ENCODE measurements around the gene ACER3. TPM values are rescaled to one million over a fixed set of nuclear protein-coding genes. Genes with fewer than 3 reads are reported as not detected.

ACER3 gene
- total RNA-seq, 2 donors from 2014 or later, result 10.8 to 24.3 TPM

DNA sequence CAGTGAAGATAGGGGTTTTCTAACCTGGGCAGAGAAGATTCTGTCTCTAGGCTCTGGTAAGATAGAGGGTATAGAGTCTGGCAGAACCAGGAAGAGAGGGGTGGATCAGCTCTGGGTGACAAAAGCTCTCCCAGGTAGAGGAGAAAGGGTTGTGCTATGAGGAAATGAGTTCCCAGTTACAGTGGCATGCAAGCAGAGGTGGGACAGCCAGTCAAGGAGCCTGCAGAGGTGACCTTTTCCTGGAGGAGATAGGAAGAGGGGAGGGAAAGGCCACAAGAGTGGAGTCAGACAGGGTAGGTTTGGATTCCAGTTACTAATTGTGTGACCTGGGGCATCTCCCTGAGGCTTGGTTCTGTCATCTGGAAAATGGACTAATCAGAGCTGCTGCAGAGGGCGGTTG, 202.7 kb downstream of the ACER3 start:
- ATAC-seq (no peak), DNase-seq (ENCODE audit: low spot score in 2 of 2) (peak in 1 of 2 donors; percentile 30)
- H3K36me3 Mint-ChIP-seq, result peaks cover 0 to 4% of the 10 kb centered on the region in 2 donors
- H3K27ac Mint-ChIP-seq, result no peak overlapping the region
- no peaks in the 10 kb centered on the region for H3K9me3 Mint-ChIP-seq

DNA sequence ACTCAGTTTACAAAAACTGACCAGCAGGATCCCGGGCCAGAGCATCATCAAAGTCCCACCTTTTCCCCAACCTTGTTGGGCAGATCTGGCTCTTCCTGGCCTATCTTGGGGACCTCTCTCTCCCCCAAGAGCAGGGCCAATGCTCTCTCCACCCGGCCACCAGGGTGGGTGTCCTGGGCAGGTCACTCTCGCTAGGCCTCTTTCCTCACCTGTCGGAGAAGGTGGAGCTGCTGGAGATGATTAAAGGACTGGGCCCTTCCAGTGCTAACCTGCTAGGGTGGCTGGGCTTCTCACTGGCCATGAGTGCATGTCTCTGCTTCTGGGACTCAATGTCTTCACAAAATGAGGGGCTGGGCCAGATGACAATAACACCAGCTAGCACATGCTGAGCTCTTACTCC, 203.1 kb downstream of the ACER3 start:
- H3K9me3 Mint-ChIP-seq, result no peaks in the 10 kb centered on the region
- ATAC-seq (no peak), DNase-seq (ENCODE audit: low spot score in 2 of 2) (peak in 1 of 2 donors; percentile 35)
- H3K36me3 Mint-ChIP-seq, result peaks cover 0 to 4% of the 10 kb centered on the region in 2 donors
- no peak overlapping the region for H3K27ac Mint-ChIP-seq

DNA sequence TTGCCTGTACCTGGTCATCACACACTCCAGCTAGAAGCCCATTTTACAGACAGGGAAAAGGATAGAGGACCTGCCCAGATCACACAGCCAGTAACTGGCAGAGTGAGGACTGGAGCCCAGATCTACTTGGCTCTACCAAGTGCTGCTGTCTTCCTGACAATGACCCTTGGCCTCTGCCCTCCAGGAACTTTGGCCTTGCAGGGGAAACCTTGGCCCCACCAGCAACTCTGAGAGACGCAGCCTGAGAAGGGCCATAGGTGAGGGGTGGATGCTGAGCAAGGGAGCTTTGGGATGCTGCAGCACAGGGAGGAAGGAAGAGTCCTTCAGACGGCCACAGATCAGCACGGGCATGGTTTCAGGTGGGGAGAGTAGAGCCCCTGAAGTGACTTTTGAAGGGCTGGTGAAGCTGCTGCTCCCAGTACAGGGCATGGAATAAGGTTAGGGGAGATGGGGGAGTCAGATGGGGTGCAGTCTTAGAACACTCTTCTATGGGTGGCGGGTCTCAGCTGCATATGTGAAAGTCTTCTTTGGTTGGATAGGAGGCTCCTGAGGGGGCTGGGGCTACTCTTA, 204.0 kb downstream of the ACER3 start:
- H3K9me3 Mint-ChIP-seq, result no peaks in the 10 kb centered on the region
- peaks cover 0 to 4% of the 10 kb centered on the region in 2 donors for H3K36me3 Mint-ChIP-seq
- DNase-seq (ENCODE audit: low spot score in 2 of 2), result peak in 1 of 2 donors; percentile 50
- no peak overlapping the region for H3K27ac Mint-ChIP-seq
- no peak for ATAC-seq

DNA sequence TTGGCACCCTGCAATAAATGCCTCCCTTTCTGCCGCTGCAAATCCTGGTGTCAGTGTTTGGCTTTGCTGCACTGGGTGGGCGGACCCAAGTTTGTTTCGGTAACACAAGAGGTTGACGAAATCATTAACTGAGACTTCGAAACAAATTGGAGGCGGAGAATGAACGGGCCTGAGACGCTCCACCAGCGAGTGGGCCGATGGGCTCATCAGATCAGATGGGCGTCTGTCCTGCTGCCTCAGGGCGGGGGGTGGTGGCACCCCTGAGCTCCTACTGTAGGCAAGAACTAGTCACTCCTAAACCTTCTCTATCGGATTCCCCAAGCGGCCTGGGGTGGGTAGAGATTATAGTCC, 205.1 kb downstream of the ACER3 start:
- ATAC-seq (no peak), DNase-seq (ENCODE audit: low spot score in 2 of 2) (peak in 1 of 2 donors; percentile 51)
- peaks cover 0 to 4% of the 10 kb centered on the region in 2 donors for H3K36me3 Mint-ChIP-seq
- H3K9me3 Mint-ChIP-seq, result no peaks in the 10 kb centered on the region
- peak overlapping the region; percentile 74 to 94 for H3K27ac Mint-ChIP-seq

DNA sequence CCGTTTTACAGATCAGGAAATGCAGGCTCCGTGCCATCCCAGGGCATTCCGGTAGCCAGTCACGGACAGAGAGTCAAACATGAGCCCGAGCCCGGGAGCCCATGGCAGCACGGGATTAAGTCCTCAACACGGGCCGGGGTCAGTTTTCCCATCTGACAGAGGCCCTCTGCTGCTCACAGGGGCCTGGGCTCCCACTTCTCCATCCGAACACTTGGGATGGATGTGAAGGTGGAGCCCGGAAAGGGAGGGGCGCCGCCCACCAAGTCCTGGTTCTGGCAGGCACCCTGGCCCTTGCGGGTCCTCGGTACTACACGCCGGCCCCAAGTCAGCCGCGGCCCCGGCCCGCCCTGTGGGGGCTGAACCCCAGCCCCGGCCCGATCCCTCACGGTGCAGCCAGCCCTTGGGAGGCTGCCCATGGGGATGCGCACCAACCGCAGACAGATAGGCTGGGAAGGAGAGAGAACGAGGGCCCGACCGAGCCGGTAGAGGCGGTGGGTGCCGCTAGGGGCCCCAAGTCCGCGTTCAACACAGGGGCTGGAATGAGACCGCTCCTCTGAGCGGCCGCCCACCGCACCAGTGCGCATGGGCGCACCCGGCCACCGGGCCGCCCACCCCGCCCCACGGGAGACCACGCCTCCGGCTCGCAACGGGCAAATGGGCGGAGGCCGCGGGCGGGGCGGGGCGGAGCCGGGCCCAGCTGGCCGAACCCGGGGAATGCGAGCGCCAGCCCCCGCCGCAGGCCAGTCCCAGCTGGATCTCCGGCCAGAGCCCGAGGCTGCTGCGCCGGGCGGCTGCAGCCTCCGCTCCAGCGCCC, 205.7 kb downstream of the ACER3 start, which contains the start of gene CAPN5:
TSS of gene CAPN5 (plus strand) at position 743 of the 814 bp plus-strand sequence. CDS start 17,916 bp downstream, outside the sequence.
- Mint-ChIP-seq H3K9me3 (no peaks in the 10 kb centered on the region), H3K27ac (peak within 1 kb of the TSS; percentile 74 to 94)

DNA sequence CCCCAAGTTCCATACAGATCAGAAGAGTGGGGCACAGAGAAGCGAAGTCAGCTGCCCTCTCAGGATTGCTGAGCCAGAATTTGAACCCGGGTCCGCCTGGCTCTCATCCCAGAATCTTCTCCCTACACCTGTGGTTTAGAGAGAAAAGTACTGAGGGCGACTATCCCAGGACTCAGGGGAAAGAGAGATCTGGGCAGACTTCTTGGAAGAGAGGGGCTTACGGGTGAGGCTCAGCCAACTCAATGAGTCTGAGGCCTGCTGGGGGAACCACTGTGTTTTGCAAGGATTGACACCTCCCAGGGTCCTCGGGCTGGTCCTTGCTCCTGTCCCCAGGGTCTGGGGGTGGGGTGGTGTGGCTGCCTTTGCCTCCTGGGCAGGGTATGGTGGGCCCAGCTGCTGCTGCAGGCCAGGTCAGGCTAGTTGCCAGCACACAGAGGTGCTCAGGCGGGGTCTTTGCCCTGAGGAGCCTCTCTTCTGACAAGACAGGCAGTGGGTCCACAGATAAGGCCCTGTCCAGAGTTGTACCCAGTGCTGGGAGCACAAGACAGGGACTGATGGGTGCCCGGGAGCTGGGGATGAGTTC, 207.2 kb downstream of the ACER3 start:
- Mint-ChIP-seq H3K36me3 (peaks cover 0 to 4% of the 10 kb centered on the region in 2 donors), H3K27ac (peak overlapping the region in 1 of 2 donors; percentile 57), H3K9me3 (no peaks in the 10 kb centered on the region)
- no peak for ATAC-seq
- DNase-seq (ENCODE audit: low spot score in 2 of 2), result peak in 1 of 2 donors; percentile 20

More for the DNA sequence above, 205.7 kb downstream of the ACER3 start, which contains the start of gene CAPN5:
- H3K36me3 Mint-ChIP-seq, result peaks cover 0 to 4% of the 10 kb centered on the region in 2 donors
- DNase-seq (ENCODE audit: low spot score in 2 of 2), result peak; percentile 82 to 91
- peak; percentile 92 to 96 for ATAC-seq

DNA sequence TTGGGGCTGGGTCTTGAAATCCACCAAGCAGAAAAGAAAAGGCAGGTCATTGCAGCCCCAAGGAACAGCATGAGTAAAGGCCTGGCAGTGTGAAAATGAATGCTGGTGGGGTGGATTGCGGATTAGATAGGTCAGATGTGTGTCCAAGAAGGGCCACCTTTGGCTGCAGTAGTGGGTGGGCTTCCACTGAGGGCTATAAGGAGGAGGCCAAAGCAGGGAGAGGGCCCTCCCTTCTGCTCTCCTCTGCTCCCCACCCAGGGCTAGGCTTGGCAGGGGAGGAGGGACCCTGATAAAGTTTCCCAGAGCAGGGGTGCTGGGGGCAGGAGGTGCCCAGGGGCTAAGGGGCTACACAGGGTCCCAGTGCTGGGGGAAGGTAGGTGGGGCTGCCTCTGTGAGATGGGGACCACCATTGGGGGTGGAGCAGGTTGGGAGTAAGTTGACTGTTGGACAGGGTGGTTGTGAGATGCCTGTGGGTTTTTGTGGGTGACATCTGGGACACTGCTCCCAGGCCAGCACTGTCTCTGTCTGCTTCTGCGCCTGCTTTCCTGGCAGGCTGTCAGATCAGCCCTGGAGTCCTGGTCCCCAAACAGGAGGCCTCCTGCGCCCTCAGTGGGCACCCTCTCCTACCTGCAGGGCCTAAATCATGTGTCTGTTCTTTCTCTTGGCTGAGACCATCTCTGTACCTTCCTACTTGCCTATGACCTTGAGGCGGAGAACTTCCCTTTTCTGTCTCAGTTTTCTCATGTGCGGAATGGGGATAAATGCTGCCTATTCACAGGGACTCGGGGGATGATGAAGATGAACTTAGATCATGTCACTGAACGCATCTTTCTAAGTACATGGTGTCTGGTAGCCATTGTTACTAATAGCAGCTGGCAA, 208.0 kb downstream of the ACER3 start:
- no peak overlapping the region for H3K27ac Mint-ChIP-seq
- no peak for ATAC-seq
- H3K36me3 Mint-ChIP-seq, result peaks cover 0 to 4% of the 10 kb centered on the region in 2 donors
- H3K9me3 Mint-ChIP-seq, result no peaks in the 10 kb centered on the region
- peak in 1 of 2 donors; percentile 44 for DNase-seq (ENCODE audit: low spot score in 2 of 2)

DNA sequence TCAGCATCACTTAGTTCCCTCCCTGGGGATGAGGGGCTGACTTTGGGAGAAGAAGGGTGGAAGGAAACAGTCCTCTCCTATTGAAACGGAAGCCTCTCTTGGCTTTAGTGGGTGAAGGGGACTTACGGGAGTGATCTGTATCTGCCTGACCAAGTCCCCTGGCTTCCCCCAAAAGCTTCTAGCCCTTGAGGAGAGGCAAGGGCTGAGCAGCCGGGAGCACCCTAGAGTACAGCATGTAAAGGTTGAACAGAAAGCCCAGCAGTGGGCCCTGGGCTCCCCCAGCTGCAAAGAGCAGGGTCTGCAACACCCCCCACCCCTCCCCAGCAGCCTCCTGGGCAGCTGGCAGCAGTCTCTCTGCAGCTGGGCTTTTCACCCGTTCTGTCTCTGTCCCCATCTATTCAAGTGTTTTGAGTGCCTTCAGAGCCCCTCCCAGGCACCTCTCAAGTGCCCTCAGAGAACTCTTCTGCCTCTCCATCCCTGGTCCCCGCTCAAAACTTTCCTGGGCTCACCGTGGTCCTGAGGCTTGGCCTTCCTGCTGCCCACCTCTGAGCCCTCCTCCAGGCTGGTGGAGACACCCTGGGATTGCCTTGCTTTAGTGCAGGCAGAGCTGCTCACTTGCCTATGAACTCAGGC, 208.7 kb downstream of the ACER3 start:
- Mint-ChIP-seq H3K9me3 (no peaks in the 10 kb centered on the region), H3K27ac (no peak overlapping the region), H3K36me3 (peaks cover 0 to 4% of the 10 kb centered on the region in 2 donors)
- no peak for DNase-seq (ENCODE audit: low spot score in 2 of 2)
- no peak for ATAC-seq

DNA sequence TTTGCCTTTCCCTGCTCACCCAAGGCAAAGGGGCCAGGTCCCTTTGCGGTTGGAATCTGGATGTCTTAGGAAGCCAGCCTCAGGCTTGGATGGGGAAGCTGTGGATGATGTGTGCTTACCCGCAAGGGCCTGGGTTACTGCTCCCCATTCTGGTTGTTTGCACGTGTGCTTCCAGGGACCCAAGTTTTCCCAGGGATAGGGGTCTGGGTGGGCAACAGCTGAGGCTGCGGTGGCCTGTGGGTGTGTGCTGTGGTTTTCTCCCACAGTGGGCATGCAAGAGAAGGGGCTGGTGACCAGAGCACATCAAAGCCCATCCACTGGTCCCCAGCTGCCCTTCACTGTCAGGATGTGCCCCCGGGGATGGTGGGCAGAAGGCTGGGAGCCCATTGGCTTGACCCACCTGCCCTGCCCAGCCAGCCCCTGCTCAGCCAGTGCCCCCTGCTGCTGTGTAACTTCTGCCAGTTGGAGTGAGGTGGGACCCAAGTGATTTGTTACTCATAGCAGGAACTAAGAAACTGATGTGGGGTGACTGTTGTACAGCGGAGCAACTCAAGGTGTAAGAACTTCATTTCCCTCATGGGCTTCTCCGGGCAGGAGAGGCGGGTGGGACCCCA, 209.4 kb downstream of the ACER3 start:
- Mint-ChIP-seq H3K9me3 (no peaks in the 10 kb centered on the region), H3K27ac (no peak overlapping the region), H3K36me3 (peaks cover 0 to 4% of the 10 kb centered on the region in 2 donors)
- no peak for ATAC-seq
- peak in 1 of 2 donors; percentile 39 for DNase-seq (ENCODE audit: low spot score in 2 of 2)

DNA sequence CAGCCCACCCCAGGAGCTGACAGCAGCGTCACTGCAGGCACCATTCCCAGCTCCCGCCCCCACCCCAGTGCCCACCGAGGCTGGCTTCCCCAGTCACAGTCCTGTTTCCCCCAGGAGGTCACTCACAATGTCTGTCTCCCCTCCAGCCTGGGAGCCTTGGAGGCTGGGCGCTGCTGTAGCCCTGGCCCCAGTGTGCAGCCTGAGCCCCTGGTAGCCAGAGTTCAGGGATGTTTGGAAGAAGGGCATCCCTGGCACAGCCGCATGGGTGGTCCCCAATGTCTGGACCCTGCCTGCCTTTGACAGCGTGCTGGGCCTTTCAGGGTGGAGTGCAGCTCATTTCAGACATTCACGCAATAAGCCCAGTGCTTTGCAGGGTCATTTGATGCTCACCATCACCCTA, 210.4 kb downstream of the ACER3 start:
- no peak overlapping the region for H3K27ac Mint-ChIP-seq
- no peaks in the 10 kb centered on the region for H3K9me3 Mint-ChIP-seq

DNA sequence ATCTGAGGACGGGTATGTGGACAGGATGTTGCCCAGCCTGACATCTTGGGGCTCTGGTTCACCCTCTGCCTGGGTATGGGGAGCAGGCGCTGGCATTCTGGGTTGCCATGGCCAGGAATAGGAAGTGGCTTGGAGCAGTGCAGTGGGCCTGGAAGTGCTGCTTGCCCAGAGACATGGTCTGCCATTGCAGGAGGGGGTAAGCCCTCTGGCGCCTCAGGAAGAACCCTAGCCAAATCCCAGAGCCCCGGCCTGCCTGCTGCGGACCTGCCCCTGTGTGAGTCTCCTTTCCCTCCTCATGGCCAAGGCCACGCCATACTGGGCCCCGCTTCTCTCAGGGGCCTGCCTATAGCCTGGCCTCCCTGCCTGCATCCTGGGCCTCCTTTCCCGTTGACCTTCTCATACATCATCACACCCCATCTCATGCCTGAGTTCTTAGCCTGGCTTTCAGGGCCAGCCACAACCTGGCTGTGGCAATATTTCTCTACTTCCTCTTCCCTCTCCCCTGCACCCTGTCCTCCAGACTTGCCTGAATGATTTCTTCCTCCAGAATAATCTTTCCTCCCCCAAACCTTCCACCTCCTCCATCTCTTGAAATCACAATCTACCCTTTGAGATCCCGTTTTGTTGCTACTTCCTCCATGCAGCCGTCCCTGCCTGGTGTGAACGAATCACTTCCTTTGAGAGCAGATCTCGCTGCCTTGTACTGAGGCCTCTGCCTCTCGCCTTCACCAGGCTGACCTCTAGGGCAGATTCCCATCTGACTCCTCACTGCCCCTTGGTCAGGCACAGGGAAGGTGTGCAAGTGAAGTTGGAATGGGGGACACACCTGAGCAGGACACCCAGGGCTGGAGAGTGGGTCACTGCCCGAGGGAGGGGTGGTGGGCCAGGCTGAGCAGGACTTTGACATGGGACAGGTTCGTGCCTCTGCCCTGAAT, 211.2 kb downstream of the ACER3 start:
- peak in 1 of 2 donors; percentile 49 for DNase-seq (ENCODE audit: low spot score in 2 of 2)
- ATAC-seq, result no peak
- no peaks in the 10 kb centered on the region for H3K36me3 Mint-ChIP-seq
- H3K9me3 Mint-ChIP-seq, result no peaks in the 10 kb centered on the region
- H3K27ac Mint-ChIP-seq, result no peak overlapping the region

More for the DNA sequence above, 210.4 kb downstream of the ACER3 start:
- DNase-seq (ENCODE audit: low spot score in 2 of 2) (no peak), ATAC-seq (no peak)
- peaks cover 0 to under 1% of the 10 kb centered on the region in 2 donors for H3K36me3 Mint-ChIP-seq

DNA sequence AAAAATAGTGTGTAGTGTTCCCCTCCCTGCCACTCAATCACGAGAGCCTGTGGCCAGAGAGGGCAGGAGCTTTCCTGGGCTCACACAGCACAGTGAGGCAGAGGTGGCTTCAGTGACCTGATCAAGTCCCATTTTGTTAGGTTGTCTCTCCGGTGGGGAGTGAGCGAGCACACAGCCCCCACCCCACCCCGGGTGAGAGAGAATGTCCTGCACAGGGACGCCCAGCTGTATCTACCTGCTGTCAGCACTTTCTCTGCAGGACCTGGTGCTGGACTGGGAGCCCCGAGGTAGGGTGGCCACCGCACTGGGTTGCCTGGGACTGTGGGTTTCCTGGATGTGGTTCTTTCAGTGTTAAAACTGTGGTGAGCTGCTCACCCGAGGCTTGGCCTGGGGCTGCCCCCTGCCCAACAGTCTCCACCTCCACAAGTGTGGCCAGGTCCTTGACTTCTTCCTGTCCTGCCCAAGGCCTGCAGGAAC, 212.2 kb downstream of the ACER3 start:
- Mint-ChIP-seq H3K36me3 (no peaks in the 10 kb centered on the region), H3K27ac (no peak overlapping the region), H3K9me3 (no peaks in the 10 kb centered on the region)
- peak; percentile 37 to 94 for ATAC-seq
- peak in 1 of 2 donors; percentile 72 for DNase-seq (ENCODE audit: low spot score in 2 of 2)

DNA sequence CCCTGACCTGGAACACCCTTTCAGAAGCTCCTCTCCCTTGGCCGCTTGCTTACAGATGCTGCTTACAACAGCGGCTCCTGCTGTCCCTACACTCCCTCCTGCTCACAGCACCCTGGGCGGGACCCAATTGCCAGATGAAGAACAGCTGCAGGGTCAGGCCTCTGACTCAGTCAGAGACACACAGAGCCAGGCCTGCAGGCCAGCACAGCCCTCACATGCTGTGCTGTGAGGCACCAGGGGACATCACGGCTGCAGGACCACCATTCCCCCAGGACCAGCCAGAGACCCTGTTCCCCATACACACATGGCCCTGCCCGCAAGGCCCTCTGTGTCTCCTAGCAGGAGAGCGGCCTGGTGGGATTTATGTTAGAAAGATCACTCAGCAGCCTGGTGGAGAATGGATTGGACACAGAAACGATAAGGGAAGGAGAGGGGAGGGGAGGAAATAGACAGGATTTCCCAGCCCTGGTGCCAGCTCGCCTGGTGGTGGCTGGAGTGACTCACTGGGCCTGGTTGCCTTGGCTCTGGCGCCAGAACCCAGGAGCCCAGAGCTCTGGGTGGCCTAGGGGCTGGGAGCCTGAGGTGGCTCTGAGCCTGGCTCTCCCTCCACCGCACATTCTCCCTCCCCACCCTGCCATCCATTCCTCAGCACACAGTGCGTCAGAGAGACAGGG, 212.7 kb downstream of the ACER3 start:
- no peaks in the 10 kb centered on the region for H3K9me3 Mint-ChIP-seq
- H3K36me3 Mint-ChIP-seq, result no peaks in the 10 kb centered on the region
- ATAC-seq, result peak; percentile 24 to 71
- no peak for DNase-seq (ENCODE audit: low spot score in 2 of 2)
- H3K27ac Mint-ChIP-seq, result peak overlapping the region in 1 of 2 donors; percentile 73

DNA sequence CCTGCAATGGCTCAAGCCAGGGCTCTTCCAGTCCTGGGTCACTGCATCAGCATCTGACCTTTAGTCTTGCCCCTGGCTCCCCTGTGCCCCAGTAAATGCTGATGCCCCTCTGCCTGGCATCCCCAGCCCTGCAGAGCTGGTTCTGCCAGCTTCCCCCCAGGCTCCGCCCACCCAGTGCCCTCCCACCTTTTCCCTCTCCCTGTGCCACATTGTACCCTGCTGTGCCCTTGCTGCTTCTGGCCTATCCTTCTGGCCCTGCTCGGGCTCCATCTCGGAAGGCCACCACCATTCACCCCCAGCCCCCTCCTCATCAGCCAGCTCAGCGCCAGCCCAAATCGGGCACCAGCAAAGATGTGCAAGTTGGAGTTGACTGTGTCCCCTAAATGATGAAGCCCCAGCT, 213.5 kb downstream of the ACER3 start:
- no peaks in the 10 kb centered on the region for H3K9me3 Mint-ChIP-seq
- no peaks in the 10 kb centered on the region for H3K36me3 Mint-ChIP-seq
- ATAC-seq (no peak), DNase-seq (ENCODE audit: low spot score in 2 of 2) (peak in 1 of 2 donors; percentile 23)
- no peak overlapping the region for H3K27ac Mint-ChIP-seq
